Activated CD8-positive, alpha-beta T cell treated with anti-CD3 and anti-CD28 coated beads, Interleukin-2, amount 10 ng/mL, durations not matched to agents 7 days and 5 days (primary cell): ENCODE data around the gene ZNF831. TPM values are rescaled to one million over a fixed set of nuclear protein-coding genes. Genes with fewer than 3 reads are reported as not detected.

Source experiments
- ATAC-seq: fragments of 150-1000 bp; cut with Tn5 transposase; one replicate; pipeline ENCODE4 v1.10.0; 2021; ENCODE audit warnings: moderate library complexity
- CTCF ChIA-PET: fragments of 350-600 bp; sonication (Branson Sonifier 250); formaldehyde crosslinking; loops from one replicate; lab custom pipeline; 2021; ENCODE audit warnings: antibody characterized with exemption; lab: Charles Lee
- POLR2A ChIA-PET: fragments of 350-600 bp; sonication (Branson Sonifier 250); formaldehyde crosslinking; loops from one replicate; lab custom pipeline; 2021; ENCODE audit warnings: antibody characterized with exemption; lab: Charles Lee
- DNase-seq: peaks from one replicate; pipeline ENCODE4 v3.0.0-alpha.2; 2020
- H3K27ac Mint-ChIP-seq: one replicate; pipeline ENCODE4 v1.8.0; 2021; ENCODE audit warnings: mild to moderate bottlenecking, mixed read lengths
- H3K27me3 Mint-ChIP-seq: one replicate; pipeline ENCODE4 v1.8.0; 2021; ENCODE audit warnings: low read depth, mixed read lengths
- H3K36me3 Mint-ChIP-seq: one replicate; pipeline ENCODE4 v1.8.0; 2021; ENCODE audit warnings: low read depth, mixed read lengths
- H3K4me1 Mint-ChIP-seq: one replicate; pipeline ENCODE4 v1.8.0; 2021; ENCODE audit warnings: low read depth, mixed read lengths
- H3K4me3 Mint-ChIP-seq: one replicate; pipeline ENCODE4 v1.8.0; 2021; ENCODE audit warnings: mild to moderate bottlenecking, mixed read lengths
- H3K9me3 Mint-ChIP-seq: one replicate; pipeline ENCODE4 v1.8.0; 2022; ENCODE audit warnings: mixed read lengths; ENCODE audit not compliant: insufficient read depth
- total RNA-seq, 2 experiments: library from RNA; stranded (reverse); gene quantifications; one replicate each; pipeline ENCODE4 v1.2.3, GENCODE V29; 2021

ZNF831 gene
- total RNA-seq, 2 experiments from 2014 or later, result 8.6 to 9.2 TPM

DNA sequence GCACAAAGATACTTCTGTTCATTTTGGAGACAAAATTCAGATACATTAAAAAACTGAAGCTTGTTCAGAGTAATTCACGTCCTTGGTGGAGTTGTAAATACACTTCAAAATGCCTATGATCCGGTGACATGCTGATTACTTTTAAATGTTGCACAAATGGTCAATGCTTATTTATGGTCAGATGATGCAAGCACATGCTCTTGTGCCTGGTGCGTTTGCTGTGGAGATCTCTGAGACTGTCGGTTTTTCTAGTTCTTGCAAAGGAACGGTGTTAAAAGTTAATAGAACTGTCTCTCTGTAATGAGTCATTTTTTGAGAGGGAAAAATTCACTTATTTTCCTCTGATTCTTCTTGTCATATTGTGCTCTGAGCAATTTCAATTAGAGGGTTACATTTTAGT lies 91.6 kb downstream of the ZNF831 start:
- POLR2A ChIA-PET, result interaction anchor here (0.9 to 1.2 kb wide), 2 partner anchors 10 to 131 kb away, joined by 3 to 4 read pairs; no protein-coding TSS in a partner anchor
- CTCF ChIA-PET, result interaction anchor here (0.9 to 1.9 kb wide), 3 partner anchors 12 to 167 kb away, joined by 3 to 6 read pairs (median 3); no protein-coding TSS in a partner anchor
- no peak overlapping the region for H3K27ac Mint-ChIP-seq

GRCh38 chr20:59258221-59258621 lies 94.6 kb downstream of the ZNF831 start:
- POLR2A ChIA-PET, result no interaction called here

More for the DNA sequence above, 91.6 kb downstream of the ZNF831 start:
- Mint-ChIP-seq H3K9me3 (peaks cover 29% of the 10 kb centered on the region), H3K36me3 (peaks cover 70% of the 10 kb centered on the region), H3K4me3 (no peak overlapping the region), H3K4me1 (peaks cover 83% of the 10 kb centered on the region), H3K27me3 (no peaks in the 10 kb centered on the region)
- ATAC-seq (no peak), DNase-seq (no peak)

GRCh38 chr20:59259946-59260345 lies 96.3 kb downstream of the ZNF831 start:
- ATAC-seq, result no peak

More at GRCh38 chr20:59258221-59258621, 94.6 kb downstream of the ZNF831 start:
- H3K9me3 Mint-ChIP-seq, result no peaks in the 10 kb centered on the region
- peak; percentile 48 for ATAC-seq
- DNase-seq, result peak; percentile 37
- CTCF ChIA-PET, result interaction anchor here (0.6 to 2.0 kb wide), 5 partner anchors 36 to 171 kb away, joined by 3 to 6 read pairs (median 4); no protein-coding TSS in a partner anchor
- peak overlapping the region; percentile 78 for H3K27ac Mint-ChIP-seq
- peak overlapping the region; percentile 15 for H3K4me3 Mint-ChIP-seq
- H3K4me1 Mint-ChIP-seq, result peaks cover 65% of the 10 kb centered on the region
- H3K36me3 Mint-ChIP-seq, result peaks cover 41% of the 10 kb centered on the region
- peaks cover 6% of the 10 kb centered on the region for H3K27me3 Mint-ChIP-seq

DNA sequence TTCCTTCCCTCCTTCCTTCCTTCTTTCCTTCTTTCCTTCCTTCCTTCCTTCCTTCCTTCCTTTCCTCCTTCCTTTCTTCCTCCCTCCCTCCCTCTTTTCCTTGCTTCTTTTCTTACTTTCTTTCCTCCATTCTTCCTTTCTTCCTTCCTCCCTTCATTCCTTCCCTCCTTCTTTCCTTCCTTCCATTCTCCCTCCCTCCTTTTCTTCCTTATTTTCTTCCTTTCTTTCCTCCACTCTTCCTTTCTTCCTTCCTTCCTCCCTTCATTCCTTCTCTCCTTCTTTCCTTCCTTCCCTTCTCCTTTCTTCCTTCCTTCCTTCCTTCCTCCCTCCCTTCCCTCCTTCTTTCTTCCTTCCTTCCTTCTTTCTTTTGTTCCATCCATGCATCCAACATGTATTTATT lies 101.7 kb downstream of the ZNF831 start:
- CTCF ChIA-PET, result interaction anchor here (1.5 kb wide), 1 partner anchor 12 kb away, joined by 3 read pairs; no protein-coding TSS in a partner anchor
- Mint-ChIP-seq H3K4me3 (no peak overlapping the region), H3K9me3 (no peaks in the 10 kb centered on the region), H3K27me3 (peaks cover 38% of the 10 kb centered on the region), H3K36me3 (no peaks in the 10 kb centered on the region), H3K4me1 (peaks cover 25% of the 10 kb centered on the region), H3K27ac (no peak overlapping the region)
- no peak for ATAC-seq
- no peak for DNase-seq
- POLR2A ChIA-PET, result interaction anchor here (1.1 to 1.5 kb wide), 2 partner anchors 11 to 12 kb away, joined by 3 to 5 read pairs; no protein-coding TSS in a partner anchor

More at GRCh38 chr20:59259946-59260345, 96.3 kb downstream of the ZNF831 start:
- H3K4me3 Mint-ChIP-seq, result no peak overlapping the region
- POLR2A ChIA-PET, result no interaction called here
- H3K27ac Mint-ChIP-seq, result no peak overlapping the region
- H3K9me3 Mint-ChIP-seq, result no peaks in the 10 kb centered on the region
- H3K36me3 Mint-ChIP-seq, result peaks cover 27% of the 10 kb centered on the region
- peaks cover 15% of the 10 kb centered on the region for H3K27me3 Mint-ChIP-seq
- no peak for DNase-seq
- CTCF ChIA-PET, result interaction anchor here (2.0 kb wide), 1 partner anchor 37 kb away, joined by 6 read pairs; no protein-coding TSS in a partner anchor
- peaks cover 48% of the 10 kb centered on the region for H3K4me1 Mint-ChIP-seq

DNA sequence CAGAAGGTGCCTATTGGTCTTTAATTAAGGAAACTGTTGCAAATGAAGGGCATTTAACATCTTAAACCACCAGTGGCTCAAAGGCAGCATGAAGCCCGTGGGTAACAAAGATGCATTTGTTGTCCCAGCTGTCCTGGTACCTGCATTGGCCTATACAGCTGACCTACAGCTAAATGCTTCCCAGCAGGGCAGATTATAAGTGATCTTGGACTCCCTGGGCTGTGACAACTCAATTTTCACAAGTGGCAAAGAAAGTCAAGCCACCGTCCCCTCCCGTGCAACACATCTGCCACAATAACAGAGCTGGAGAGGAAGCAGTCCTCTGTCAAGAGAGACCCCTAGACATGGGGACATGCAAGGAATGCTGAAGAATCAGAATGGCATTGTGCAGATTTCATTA lies 105.2 kb downstream of the ZNF831 start:
- DNase-seq (no peak), ATAC-seq (no peak)
- ChIA-PET POLR2A (no interaction called here), CTCF (interaction anchor here (1.0 to 1.3 kb wide), 2 partner anchors 16 to 47 kb away, joined by 3 read pairs; no protein-coding TSS in a partner anchor)
- no peaks in the 10 kb centered on the region for H3K36me3 Mint-ChIP-seq
- no peak overlapping the region for H3K4me3 Mint-ChIP-seq
- H3K4me1 Mint-ChIP-seq, result peaks cover 40% of the 10 kb centered on the region
- H3K27ac Mint-ChIP-seq, result no peak overlapping the region
- H3K27me3 Mint-ChIP-seq, result peaks cover 27% of the 10 kb centered on the region
- no peaks in the 10 kb centered on the region for H3K9me3 Mint-ChIP-seq

DNA sequence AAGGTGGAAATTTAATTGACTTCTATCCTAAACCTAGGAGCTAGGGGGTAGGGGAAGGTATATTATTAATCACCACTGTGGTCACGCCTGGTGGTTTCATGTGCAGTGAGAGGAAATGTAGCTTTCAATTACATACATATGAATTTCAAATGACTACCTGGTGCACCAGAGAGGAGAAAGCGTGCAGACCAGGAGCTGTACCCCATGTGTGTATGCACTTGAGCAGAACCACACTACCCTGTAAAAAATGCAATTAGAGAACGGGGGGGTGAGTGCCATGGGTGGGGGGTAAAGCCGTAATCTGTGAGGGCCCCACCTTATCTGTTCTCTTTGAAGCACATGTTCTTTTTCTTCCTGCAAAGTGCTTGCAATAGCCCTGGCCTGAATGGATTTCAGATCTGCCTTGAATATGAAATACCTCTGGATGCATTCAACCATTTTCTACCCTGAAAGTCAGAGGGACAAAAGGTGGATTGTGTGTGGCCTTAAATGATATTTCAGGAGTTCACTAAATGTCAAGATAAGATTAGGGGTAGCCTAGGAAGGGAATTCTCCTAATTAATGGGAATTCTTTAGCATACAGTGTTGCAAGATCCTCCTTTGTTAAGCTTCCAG lies 105.9 kb downstream of the ZNF831 start:
- H3K4me3 Mint-ChIP-seq, result no peak overlapping the region
- peaks cover 46% of the 10 kb centered on the region for H3K4me1 Mint-ChIP-seq
- ATAC-seq (peak; percentile 67), DNase-seq (peak; percentile 58)
- peak overlapping the region; percentile 14 for H3K27ac Mint-ChIP-seq
- H3K27me3 Mint-ChIP-seq, result peaks cover 23% of the 10 kb centered on the region
- POLR2A ChIA-PET, result no interaction called here
- CTCF ChIA-PET, result interaction anchor here (0.6 to 1.6 kb wide), 5 partner anchors 17 to 310 kb away, joined by 3 to 4 read pairs (median 3); no protein-coding TSS in a partner anchor
- H3K36me3 Mint-ChIP-seq, result no peaks in the 10 kb centered on the region
- H3K9me3 Mint-ChIP-seq, result no peaks in the 10 kb centered on the region

DNA sequence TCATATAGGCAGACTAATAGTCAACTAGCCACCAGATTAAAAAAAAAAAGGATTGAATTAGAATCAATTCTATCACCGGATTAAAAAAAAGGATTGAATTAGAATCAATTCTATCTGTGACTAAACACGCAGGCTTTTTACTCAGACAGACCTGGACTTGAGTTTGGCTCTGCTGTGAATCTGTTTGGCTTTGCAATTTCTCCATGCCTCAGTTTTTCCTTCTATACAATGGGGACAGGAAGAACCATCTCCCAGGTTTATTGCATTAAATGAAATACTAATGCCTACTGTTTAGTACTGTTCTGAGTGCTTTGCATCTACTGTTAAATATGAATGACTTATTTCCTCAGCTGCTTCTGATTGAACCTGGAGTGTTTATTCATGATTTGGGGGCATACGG lies 106.8 kb downstream of the ZNF831 start:
- no peaks in the 10 kb centered on the region for H3K9me3 Mint-ChIP-seq
- no peak for ATAC-seq
- peaks cover 21% of the 10 kb centered on the region for H3K27me3 Mint-ChIP-seq
- H3K4me3 Mint-ChIP-seq, result no peak overlapping the region
- ChIA-PET POLR2A (no interaction called here), CTCF (interaction anchor here (0.6 to 1.6 kb wide), 4 partner anchors 133 to 311 kb away, joined by 3 to 4 read pairs (median 3); no protein-coding TSS in a partner anchor)
- H3K36me3 Mint-ChIP-seq, result no peaks in the 10 kb centered on the region
- no peak for DNase-seq
- no peak overlapping the region for H3K27ac Mint-ChIP-seq
- H3K4me1 Mint-ChIP-seq, result peaks cover 55% of the 10 kb centered on the region

DNA sequence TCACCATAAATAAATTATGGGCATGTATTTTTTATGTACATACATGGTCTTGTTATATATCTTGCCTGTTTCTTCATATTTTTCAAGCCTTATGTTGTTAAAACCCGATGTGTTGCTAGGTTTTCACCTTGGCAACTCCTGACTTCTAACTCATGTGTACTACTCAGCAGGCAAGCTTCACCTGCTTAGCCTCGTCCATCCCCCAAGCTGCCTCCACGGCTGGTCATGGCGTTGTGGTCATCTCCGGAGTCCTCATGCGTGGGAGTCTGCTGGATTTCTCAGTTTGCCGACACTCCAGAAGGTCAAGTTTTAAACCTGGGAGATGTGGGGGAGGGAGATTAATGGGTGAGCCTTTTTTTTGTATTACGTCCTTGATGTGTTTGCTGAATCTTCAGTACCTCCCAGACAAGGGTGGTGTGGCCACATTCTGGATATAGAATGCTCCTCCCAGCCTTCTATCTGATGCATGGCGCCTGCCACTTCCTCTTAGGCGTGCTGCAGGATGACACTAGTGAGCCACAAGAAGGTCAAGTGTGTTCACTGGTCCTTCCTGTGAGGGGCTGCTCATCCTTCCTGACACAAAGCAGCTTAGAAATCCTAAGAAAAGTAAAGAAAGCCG lies 110.2 kb downstream of the ZNF831 start:
- POLR2A ChIA-PET, result interaction anchor here (0.6 kb wide), 1 partner anchor 443 kb away, joined by 3 read pairs; no protein-coding TSS in a partner anchor
- H3K4me3 Mint-ChIP-seq, result peak overlapping the region; percentile 15

GRCh38 chr20:59276938-59277337 lies 113.3 kb downstream of the ZNF831 start:
- POLR2A ChIA-PET, result no interaction called here
- no peak for ATAC-seq
- Mint-ChIP-seq H3K4me3 (no peak overlapping the region), H3K27ac (no peak overlapping the region), H3K9me3 (no peaks in the 10 kb centered on the region), H3K4me1 (peaks cover 37% of the 10 kb centered on the region), H3K27me3 (peaks cover 9% of the 10 kb centered on the region), H3K36me3 (no peaks in the 10 kb centered on the region)
- no peak for DNase-seq
- CTCF ChIA-PET, result interaction anchor here (1.4 kb wide), 1 partner anchor 11 kb away, joined by 3 read pairs; no protein-coding TSS in a partner anchor

More for the DNA sequence above, 110.2 kb downstream of the ZNF831 start:
- H3K4me1 Mint-ChIP-seq, result peaks cover 53% of the 10 kb centered on the region
- ATAC-seq, result peak; percentile 73
- peak overlapping the region; percentile 82 for H3K27ac Mint-ChIP-seq
- H3K9me3 Mint-ChIP-seq, result no peaks in the 10 kb centered on the region
- H3K36me3 Mint-ChIP-seq, result no peaks in the 10 kb centered on the region
- CTCF ChIA-PET, result interaction anchor here (1.2 kb wide), 1 partner anchor 51 kb away, joined by 3 read pairs; no protein-coding TSS in a partner anchor
- peak; percentile 54 for DNase-seq
- no peaks in the 10 kb centered on the region for H3K27me3 Mint-ChIP-seq

GRCh38 chr20:59284470-59284869 lies 120.8 kb downstream of the ZNF831 start:
- no peak overlapping the region for H3K27ac Mint-ChIP-seq
- no peak overlapping the region for H3K4me3 Mint-ChIP-seq
- ChIA-PET CTCF (no interaction called here), POLR2A (interaction anchor here (0.5 to 0.9 kb wide), 2 partner anchors 13 to 22 kb away, joined by 3 read pairs; no protein-coding TSS in a partner anchor)
- H3K27me3 Mint-ChIP-seq, result peaks cover 26% of the 10 kb centered on the region
- H3K4me1 Mint-ChIP-seq, result no peaks in the 10 kb centered on the region
- ATAC-seq, result no peak
- no peaks in the 10 kb centered on the region for H3K9me3 Mint-ChIP-seq
- no peak for DNase-seq
- H3K36me3 Mint-ChIP-seq, result no peaks in the 10 kb centered on the region

DNA sequence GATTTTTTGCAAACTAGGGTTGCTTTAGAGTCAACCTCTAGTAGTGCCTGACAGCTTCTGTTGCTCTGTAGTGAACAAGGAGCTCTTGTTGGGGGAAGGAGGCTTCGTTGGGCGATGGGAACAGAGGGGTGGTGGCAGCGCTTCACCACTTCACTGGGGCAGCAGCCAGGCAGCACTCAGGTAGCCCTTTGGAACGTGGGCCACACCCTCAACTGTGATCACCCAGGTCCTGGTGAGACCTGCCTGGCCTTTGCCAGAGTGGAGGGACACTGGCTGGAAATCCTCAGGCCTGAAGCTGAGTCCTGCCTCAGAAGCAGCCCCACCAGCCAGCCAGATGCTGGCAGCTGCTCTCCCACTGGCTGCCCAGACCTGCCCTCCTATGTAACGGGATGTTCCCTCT lies 126.4 kb downstream of the ZNF831 start:
- CTCF ChIA-PET, result interaction anchor here (1.2 kb wide), 1 partner anchor 67 kb away, joined by 5 read pairs; no protein-coding TSS in a partner anchor
- H3K4me3 Mint-ChIP-seq, result no peak overlapping the region

More for the DNA sequence above, 126.4 kb downstream of the ZNF831 start:
- Mint-ChIP-seq H3K9me3 (no peaks in the 10 kb centered on the region), H3K36me3 (no peaks in the 10 kb centered on the region), H3K27me3 (peaks cover 15% of the 10 kb centered on the region), H3K4me1 (peaks cover 11% of the 10 kb centered on the region), H3K27ac (no peak overlapping the region)
- ATAC-seq, result no peak
- POLR2A ChIA-PET, result no interaction called here
- no peak for DNase-seq
